ENCODE measurements around the gene BRD3.

BRD3 gene

DNA sequence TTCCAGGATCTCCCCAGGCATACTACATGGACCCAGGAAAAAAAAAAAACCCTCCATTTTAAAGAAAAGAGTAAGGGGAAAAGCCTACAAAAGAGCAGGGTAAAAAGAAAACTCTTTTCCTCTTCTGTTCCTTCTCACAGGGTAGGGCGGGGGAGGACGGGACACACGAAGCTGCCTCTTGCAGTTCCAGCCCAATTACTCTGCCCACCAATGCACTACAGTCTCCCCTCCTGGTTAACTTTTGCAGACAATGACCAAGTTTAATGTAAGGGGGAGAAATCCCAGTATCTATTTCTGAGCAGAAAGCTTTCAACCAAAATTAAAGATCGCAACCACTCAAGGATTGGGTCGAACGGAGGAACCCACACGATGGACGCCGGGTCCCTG, 1.3 kb downstream of the BRD3 start:
- peak in 2 of 3 donors; percentile 28 to 41 for DNase-seq
- H3K27ac ChIP-seq (ENCODE audit: insufficient read depth in 1 of 2, low read depth in 1 of 2, low read length in 2 of 2, poor library complexity in 1 of 2, severe bottlenecking in 2 of 2), result peak overlapping the region; percentile 68 to 87
- H3K27me3 ChIP-seq (replicated peaks in 2 of 5; ENCODE audit: control insufficient read depth in 4 of 5, insufficient read depth in 5 of 5, low read length in 4 of 5), result peaks cover 0 to 5% (median 0%) of the 10 kb centered on the region in 5 experiments
- CTCF ChIA-PET, result no interaction called here
- WGBS (ENCODE audit: insufficient coverage), result 0% methylated on average over 2 of the region's 9 CpGs
- H3K4me3 ChIP-seq (ENCODE audit: control insufficient read depth in 1 of 7, extremely low read depth in 1 of 7, insufficient read depth in 4 of 7, low read depth in 2 of 7, low read length in 6 of 7), result peak overlapping the region; percentile 68 to 92 (median 83)
- POLR2A ChIA-PET, result no interaction called here
- H3K36me3 ChIP-seq (ENCODE audit: control insufficient read depth in 4 of 4, insufficient read depth in 4 of 4, low read length in 3 of 4), result peaks cover 0 to 11% (median 1%) of the 10 kb centered on the region in 4 experiments
- H3K4me1 ChIP-seq (ENCODE audit: control extremely low read depth in 1 of 4, control insufficient read depth in 4 of 4, insufficient read depth in 4 of 4, low read length in 3 of 4), result peaks cover 3 to 61% (median 55%) of the 10 kb centered on the region in 4 experiments
- H3K9me3 ChIP-seq (ENCODE audit: control extremely low read depth in 1 of 5, control insufficient read depth in 4 of 5, insufficient read depth in 2 of 5, low read depth in 1 of 5, low read length in 4 of 5), result no peaks in the 10 kb centered on the region

DNA sequence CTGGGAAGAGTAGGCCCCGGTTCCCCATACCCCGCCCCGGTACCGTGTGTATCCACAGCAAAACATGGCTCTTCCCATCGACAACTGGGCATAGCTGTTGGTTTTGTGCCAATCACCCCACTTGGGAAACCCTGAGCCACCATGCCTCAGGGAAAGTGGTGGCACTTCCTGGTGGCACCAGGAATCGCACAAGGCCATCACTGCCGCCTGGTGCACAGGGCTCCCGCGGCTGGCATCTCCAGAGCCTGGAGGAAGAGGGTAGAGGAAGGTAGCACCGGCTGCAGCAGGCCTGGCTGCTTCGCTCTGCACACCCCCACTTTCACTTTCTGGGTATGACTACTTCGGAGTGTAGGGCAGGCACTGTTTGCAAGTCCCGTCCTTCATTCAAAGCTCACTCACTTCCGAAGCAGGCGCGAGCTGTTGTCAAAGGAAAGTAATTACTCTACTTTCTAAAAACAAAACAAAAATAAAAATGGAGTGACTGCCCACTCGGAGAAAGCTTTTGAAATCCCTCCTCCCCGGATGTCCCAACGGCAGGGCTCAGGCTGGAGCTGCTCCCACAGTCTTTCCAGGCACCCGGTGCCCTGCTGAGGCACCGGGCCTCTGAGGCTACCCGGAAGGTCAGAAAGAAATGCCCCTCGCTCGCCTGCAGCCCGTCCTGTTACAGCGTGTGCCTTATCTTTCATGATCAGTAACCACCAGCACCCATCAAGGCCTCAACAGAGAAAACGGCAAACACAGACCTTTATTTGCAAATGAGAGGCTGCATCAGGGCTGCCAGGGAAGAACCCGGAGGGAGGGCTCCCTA, 2.0 kb downstream of the BRD3 start:
- H3K4me1 ChIP-seq (ENCODE audit: control extremely low read depth in 1 of 4, control insufficient read depth in 4 of 4, insufficient read depth in 4 of 4, low read length in 3 of 4), result peaks cover 3 to 68% (median 62%) of the 10 kb centered on the region in 4 experiments
- peak in 2 of 3 donors; percentile 68 to 74 for DNase-seq
- H3K9me3 ChIP-seq (ENCODE audit: control extremely low read depth in 1 of 5, control insufficient read depth in 4 of 5, insufficient read depth in 2 of 5, low read depth in 1 of 5, low read length in 4 of 5), result no peaks in the 10 kb centered on the region
- peaks cover 0 to 5% (median 0%) of the 10 kb centered on the region in 5 experiments for H3K27me3 ChIP-seq (replicated peaks in 2 of 5; ENCODE audit: control insufficient read depth in 4 of 5, insufficient read depth in 5 of 5, low read length in 4 of 5)
- ChIA-PET POLR2A (no interaction called here), CTCF (no interaction called here)
- H3K4me3 ChIP-seq (ENCODE audit: control insufficient read depth in 1 of 7, extremely low read depth in 1 of 7, insufficient read depth in 4 of 7, low read depth in 2 of 7, low read length in 6 of 7), result peak overlapping the region; percentile 17 to 92 (median 83)
- peak overlapping the region in 1 of 2 experiments; percentile 87 for H3K27ac ChIP-seq (ENCODE audit: insufficient read depth in 1 of 2, low read depth in 1 of 2, low read length in 2 of 2, poor library complexity in 1 of 2, severe bottlenecking in 2 of 2)
- H3K36me3 ChIP-seq (ENCODE audit: control insufficient read depth in 4 of 4, insufficient read depth in 4 of 4, low read length in 3 of 4), result peaks cover 0 to 11% (median 1%) of the 10 kb centered on the region in 4 experiments
- 5% methylated on average over 23 of the region's 28 CpGs for WGBS (ENCODE audit: insufficient coverage)

GRCh38 chr9:134064711-134065110, 3.1 kb downstream of the BRD3 start:
- ChIA-PET CTCF (interaction anchor here (1.6 kb wide), 1 partner anchor 18 kb away, joined by 5 read pairs; no protein-coding TSS in a partner anchor), POLR2A (no interaction called here)
- DNase-seq, result no peak
- H3K27ac ChIP-seq (ENCODE audit: insufficient read depth in 1 of 2, low read depth in 1 of 2, low read length in 2 of 2, poor library complexity in 1 of 2, severe bottlenecking in 2 of 2), result no peak overlapping the region
- WGBS (ENCODE audit: insufficient coverage), result 95% methylated on average over 7 of the region's 7 CpGs
- H3K4me3 ChIP-seq (ENCODE audit: control insufficient read depth in 1 of 7, extremely low read depth in 1 of 7, insufficient read depth in 4 of 7, low read depth in 2 of 7, low read length in 6 of 7), result peak overlapping the region in 1 of 7 experiments; percentile 92
- H3K4me1 ChIP-seq (ENCODE audit: control extremely low read depth in 1 of 4, control insufficient read depth in 4 of 4, insufficient read depth in 4 of 4, low read length in 3 of 4), result peaks cover 3 to 72% (median 70%) of the 10 kb centered on the region in 4 experiments
- no peaks in the 10 kb centered on the region for H3K9me3 ChIP-seq (ENCODE audit: control extremely low read depth in 1 of 5, control insufficient read depth in 4 of 5, insufficient read depth in 2 of 5, low read depth in 1 of 5, low read length in 4 of 5)
- H3K36me3 ChIP-seq (ENCODE audit: control insufficient read depth in 4 of 4, insufficient read depth in 4 of 4, low read length in 3 of 4), result peaks cover 0 to 11% (median 1%) of the 10 kb centered on the region in 4 experiments
- H3K27me3 ChIP-seq (replicated peaks in 2 of 5; ENCODE audit: control insufficient read depth in 4 of 5, insufficient read depth in 5 of 5, low read length in 4 of 5), result peaks cover 0 to under 1% (median 0%) of the 10 kb centered on the region in 5 experiments

- Histone ChIP-seq H3K36me3 (ENCODE audit: control insufficient read depth in 4 of 4, insufficient read depth in 4 of 4, low read length in 3 of 4) (peaks cover 0 to 14% (median 1%) of the 10 kb centered on the region in 4 experiments), H3K4me3 (ENCODE audit: control insufficient read depth in 1 of 7, extremely low read depth in 1 of 7, insufficient read depth in 4 of 7, low read depth in 2 of 7, low read length in 6 of 7) (no peak overlapping the region), H3K27me3 (replicated peaks in 2 of 5; ENCODE audit: control insufficient read depth in 4 of 5, insufficient read depth in 5 of 5, low read length in 4 of 5) (no peaks in the 10 kb centered on the region), H3K4me1 (ENCODE audit: control extremely low read depth in 1 of 4, control insufficient read depth in 4 of 4, insufficient read depth in 4 of 4, low read length in 3 of 4) (peaks cover 3 to 75% (median 71%) of the 10 kb centered on the region in 4 experiments), H3K27ac (ENCODE audit: insufficient read depth in 1 of 2, low read depth in 1 of 2, low read length in 2 of 2, poor library complexity in 1 of 2, severe bottlenecking in 2 of 2) (no peak overlapping the region), H3K9me3 (ENCODE audit: control extremely low read depth in 1 of 5, control insufficient read depth in 4 of 5, insufficient read depth in 2 of 5, low read depth in 1 of 5, low read length in 4 of 5) (no peaks in the 10 kb centered on the region)
- POLR2A ChIA-PET, result interaction anchor here (0.6 kb wide), 1 partner anchor 36 kb away, joined by 3 read pairs; no protein-coding TSS in a partner anchor
- 96% methylated on average over 26 of the region's 29 CpGs for WGBS (ENCODE audit: insufficient coverage)
- CTCF ChIA-PET, result interaction anchor here (0.8 to 1.6 kb wide), 2 partner anchors 17 to 38 kb away, joined by 3 to 5 read pairs; no protein-coding TSS in a partner anchor
- no peak for DNase-seq
Observed at GRCh38 chr9:134063571-134064450, 4.0 kb downstream of the BRD3 start.

DNA sequence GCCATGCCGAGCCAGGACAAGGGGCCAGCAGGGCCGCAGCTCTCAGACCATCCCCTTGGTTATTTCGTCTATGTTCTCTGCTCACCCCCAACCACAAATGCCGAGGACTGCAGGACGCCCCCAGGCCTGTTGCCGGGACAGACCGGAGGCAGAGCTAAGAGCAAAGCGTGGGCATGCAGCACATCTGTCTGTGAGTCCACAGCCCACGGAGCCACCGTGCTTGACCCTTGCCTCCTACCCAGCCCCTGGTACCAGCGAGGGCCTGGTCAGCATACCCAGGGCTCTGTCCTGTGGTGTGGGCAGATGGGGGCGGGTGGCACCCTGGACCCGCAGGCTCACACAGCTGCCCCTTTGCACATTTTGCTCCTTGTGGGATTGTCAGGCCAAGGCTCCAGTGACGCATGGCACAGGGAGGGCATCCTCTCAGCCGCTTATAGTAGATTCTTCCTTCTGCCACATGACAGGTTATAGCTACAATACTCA, 4.7 kb downstream of the BRD3 start:
- Histone ChIP-seq H3K27ac (ENCODE audit: insufficient read depth in 1 of 2, low read depth in 1 of 2, low read length in 2 of 2, poor library complexity in 1 of 2, severe bottlenecking in 2 of 2) (no peak overlapping the region), H3K4me1 (ENCODE audit: control extremely low read depth in 1 of 4, control insufficient read depth in 4 of 4, insufficient read depth in 4 of 4, low read length in 3 of 4) (peaks cover 3 to 72% (median 68%) of the 10 kb centered on the region in 4 experiments), H3K9me3 (ENCODE audit: control extremely low read depth in 1 of 5, control insufficient read depth in 4 of 5, insufficient read depth in 2 of 5, low read depth in 1 of 5, low read length in 4 of 5) (no peaks in the 10 kb centered on the region), H3K36me3 (ENCODE audit: control insufficient read depth in 4 of 4, insufficient read depth in 4 of 4, low read length in 3 of 4) (peaks cover 0 to 14% (median 1%) of the 10 kb centered on the region in 4 experiments), H3K4me3 (ENCODE audit: control insufficient read depth in 1 of 7, extremely low read depth in 1 of 7, insufficient read depth in 4 of 7, low read depth in 2 of 7, low read length in 6 of 7) (no peak overlapping the region), H3K27me3 (replicated peaks in 2 of 5; ENCODE audit: control insufficient read depth in 4 of 5, insufficient read depth in 5 of 5, low read length in 4 of 5) (no peaks in the 10 kb centered on the region)
- ChIA-PET POLR2A (no interaction called here), CTCF (interaction anchor here (0.8 to 1.6 kb wide), 2 partner anchors 16 to 38 kb away, joined by 3 to 5 read pairs; no protein-coding TSS in a partner anchor)
- WGBS (ENCODE audit: insufficient coverage), result 94% methylated on average over 15 of the region's 15 CpGs
- no peak for DNase-seq

GRCh38 chr9:134062461-134063087, 5.3 kb downstream of the BRD3 start:
- POLR2A ChIA-PET, result no interaction called here
- no peaks in the 10 kb centered on the region for H3K9me3 ChIP-seq (ENCODE audit: control extremely low read depth in 1 of 5, control insufficient read depth in 4 of 5, insufficient read depth in 2 of 5, low read depth in 1 of 5, low read length in 4 of 5)

More at GRCh38 chr9:134062461-134063087, 5.3 kb downstream of the BRD3 start:
- CTCF ChIA-PET, result interaction anchor here (1.3 kb wide), 2 partner anchors 11 to 37 kb away, joined by 3 to 4 read pairs; no protein-coding TSS in a partner anchor
- DNase-seq, result no peak
- Histone ChIP-seq H3K27ac (ENCODE audit: insufficient read depth in 1 of 2, low read depth in 1 of 2, low read length in 2 of 2, poor library complexity in 1 of 2, severe bottlenecking in 2 of 2) (no peak overlapping the region), H3K4me1 (ENCODE audit: control extremely low read depth in 1 of 4, control insufficient read depth in 4 of 4, insufficient read depth in 4 of 4, low read length in 3 of 4) (peaks cover 3 to 72% (median 68%) of the 10 kb centered on the region in 4 experiments), H3K36me3 (ENCODE audit: control insufficient read depth in 4 of 4, insufficient read depth in 4 of 4, low read length in 3 of 4) (peaks cover 0 to 14% (median 1%) of the 10 kb centered on the region in 4 experiments), H3K27me3 (replicated peaks in 2 of 5; ENCODE audit: control insufficient read depth in 4 of 5, insufficient read depth in 5 of 5, low read length in 4 of 5) (no peaks in the 10 kb centered on the region), H3K4me3 (ENCODE audit: control insufficient read depth in 1 of 7, extremely low read depth in 1 of 7, insufficient read depth in 4 of 7, low read depth in 2 of 7, low read length in 6 of 7) (no peak overlapping the region)
- 80% methylated on average over 22 of the region's 22 CpGs for whole genome bisulfite sequencing (ENCODE audit: insufficient coverage)

Measured in common myeloid progenitor, CD34-positive (primary cell).